Sigmoid colon (tissue), 4 donors: Measurements from ENCODE around the gene TRMT10C.
"Not testable (repeated sequence)": the region's sequence is repeated elsewhere in the genome, so short reads cannot be mapped to it uniquely, and the experiment has no call there.

Experiments used
- CTCF ChIP-seq, 4 experiments: fragments of 450-650 bp in 3 of 4; fragments of 200-600 bp in 1 of 4; IDR thresholded peaks; one replicate each; pipeline ENCODE4 v1.5.1; 2016 to 2019; ENCODE audit warnings: antibody characterized with exemption in 4 of 4, mild to moderate bottlenecking in 3 of 4, moderate library complexity in 2 of 4
- EP300 ChIP-seq, 4 donors: sonication (generic); formaldehyde crosslinking; IDR thresholded peaks; one replicate each; pipeline ENCODE4 v1.6.1; 2017; ENCODE audit warnings: antibody characterized with exemption in 4 of 4
- POLR2AphosphoS5 ChIP-seq, 4 donors: sonication (generic); formaldehyde crosslinking; IDR thresholded peaks; one replicate each; pipeline ENCODE4 v1.6.1; 2017; ENCODE audit warnings: antibody characterized with exemption in 4 of 4

- TF ChIP-seq EP300, CTCF, POLR2AphosphoS5 (IDR thresholded peaks at IDR 0.05): not testable (repeated sequence)
Measured at GRCh38 chr3:101605398-101605797, 43.7 kb downstream of the TRMT10C start.
